ENCODE measurements around the gene CEACAM5.
"Not testable (repeated sequence)": the region's sequence is repeated elsewhere in the genome, so short reads cannot be mapped to it uniquely, and the experiment has no call there.

Gene CEACAM5

DNA sequence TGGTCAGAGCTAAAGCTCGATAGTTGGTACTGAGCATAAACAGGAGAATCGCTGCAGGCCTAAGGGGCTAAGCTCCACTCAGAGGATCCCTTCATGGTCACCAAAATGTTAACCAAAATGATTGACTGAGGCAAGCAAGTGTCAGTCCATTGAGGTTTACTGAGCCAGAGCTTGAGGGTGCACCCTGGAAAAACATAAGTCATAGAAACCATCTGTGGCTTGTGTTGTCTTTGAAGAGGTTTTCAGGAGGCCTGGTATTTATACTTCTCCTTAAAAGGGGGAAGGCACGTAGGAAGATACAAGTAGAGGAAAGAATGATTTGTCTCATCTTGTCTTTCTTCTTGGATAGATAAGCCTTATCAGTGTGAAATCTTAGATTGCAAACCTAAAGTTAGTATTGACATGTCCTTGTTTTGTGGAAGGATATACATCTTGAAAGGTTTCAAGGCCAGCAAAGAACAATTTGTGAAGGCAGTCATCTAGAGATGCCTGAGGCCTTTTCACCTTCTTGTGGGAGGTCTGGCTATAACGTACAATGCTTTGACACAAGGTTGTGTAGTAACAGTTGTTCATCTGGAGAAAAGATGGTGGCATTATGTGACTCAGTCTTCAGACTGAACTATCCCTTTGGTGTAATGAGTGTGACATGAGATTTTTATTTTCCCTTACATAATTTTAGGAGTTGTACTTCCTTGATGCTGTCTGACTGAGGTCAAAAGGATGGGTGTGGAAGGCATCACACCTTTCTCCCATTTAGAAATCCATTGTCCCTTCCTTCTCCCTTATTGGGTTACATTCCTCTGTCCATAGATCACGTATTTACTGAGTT lies 32.2 kb downstream of the CEACAM5 start:
- DNase-seq (ENCODE audit: low spot score), result no peak

DNA sequence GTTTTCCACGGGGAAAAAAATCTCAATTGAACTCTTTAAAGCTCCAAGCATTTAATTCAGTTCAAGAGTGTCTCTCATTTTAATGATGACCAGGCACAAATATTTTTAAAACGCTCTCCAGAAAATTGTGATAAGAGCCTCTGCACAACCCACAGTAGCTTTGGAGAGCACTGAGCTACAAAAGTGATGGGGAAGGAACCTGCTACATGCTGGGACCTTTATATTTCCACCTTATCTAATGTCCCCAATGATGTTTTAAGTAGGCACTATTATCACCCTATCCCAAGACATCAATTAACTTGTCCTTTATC lies 32.8 kb downstream of the CEACAM5 start:
- no peak for DNase-seq (ENCODE audit: low spot score)

DNA sequence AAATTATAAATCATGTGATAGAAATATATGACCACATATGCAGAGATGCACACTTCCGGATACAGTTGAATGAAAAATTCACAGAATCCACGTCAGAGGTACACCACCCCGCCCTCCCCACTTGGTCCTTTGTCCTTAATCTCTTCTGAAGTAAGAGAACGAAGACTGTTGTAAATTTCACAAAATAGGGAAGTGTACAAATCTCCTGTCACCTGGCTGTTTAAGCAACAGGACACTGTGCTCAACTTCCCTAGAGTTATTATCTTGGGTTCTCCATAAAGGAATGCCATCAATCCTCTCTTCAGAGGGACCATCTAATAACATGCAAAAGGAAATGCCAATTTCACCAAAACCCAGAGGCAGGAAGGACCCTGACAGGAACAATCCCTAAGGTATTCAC lies 36.4 kb downstream of the CEACAM5 start:
- DNase-seq (ENCODE audit: low spot score), result no peak

DNA sequence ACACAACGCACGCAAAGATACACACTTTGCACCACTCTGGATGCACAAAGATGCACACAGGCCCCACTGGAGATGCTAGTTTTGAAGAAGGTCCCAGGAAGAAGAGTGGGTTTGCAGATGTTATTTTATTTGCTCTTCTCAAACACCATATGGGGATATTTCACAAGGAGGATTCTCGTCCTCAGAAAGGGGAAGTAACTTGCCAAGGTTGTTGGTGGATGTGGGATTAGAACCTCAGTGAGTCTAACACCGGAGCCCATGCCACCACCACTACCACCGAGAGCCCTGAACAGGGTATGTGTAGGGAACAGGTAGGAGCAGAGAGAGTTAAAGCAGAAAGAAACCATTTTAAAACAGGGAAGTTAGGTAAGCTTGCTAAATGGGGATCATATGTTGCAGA lies 37.3 kb downstream of the CEACAM5 start:
- no peak for DNase-seq (ENCODE audit: low spot score)

DNA sequence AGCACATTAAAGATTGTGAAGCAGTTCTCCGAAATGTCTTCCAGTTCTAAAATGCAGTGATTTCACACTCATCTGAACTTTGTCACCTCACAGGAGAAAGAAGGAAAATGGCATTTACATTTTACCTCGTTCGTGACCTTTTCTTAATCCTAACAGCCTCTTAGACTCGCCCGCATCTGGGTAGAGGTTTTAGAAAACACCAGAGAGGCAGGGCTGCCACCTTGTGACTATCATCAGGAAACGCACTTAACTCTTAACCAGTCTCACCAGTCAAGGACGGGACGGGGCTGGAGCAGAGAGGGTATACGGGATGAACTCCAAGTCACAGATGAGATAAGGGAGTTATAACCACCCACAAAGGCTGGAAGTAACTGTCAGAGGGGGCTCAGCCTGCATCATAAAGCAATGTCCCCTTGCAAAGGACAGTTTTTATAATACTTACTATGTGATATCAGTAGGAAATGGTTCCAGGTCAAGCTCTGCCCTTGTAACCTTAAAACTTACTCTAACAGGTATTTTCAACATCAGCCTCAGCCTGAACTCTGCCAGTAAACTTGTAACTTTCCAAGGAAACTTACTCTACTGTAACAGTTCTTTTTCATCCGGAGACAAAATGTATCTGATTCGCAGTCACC lies 38.3 kb downstream of the CEACAM5 start:
- DNase-seq (ENCODE audit: low spot score), result peak; percentile 43

DNA sequence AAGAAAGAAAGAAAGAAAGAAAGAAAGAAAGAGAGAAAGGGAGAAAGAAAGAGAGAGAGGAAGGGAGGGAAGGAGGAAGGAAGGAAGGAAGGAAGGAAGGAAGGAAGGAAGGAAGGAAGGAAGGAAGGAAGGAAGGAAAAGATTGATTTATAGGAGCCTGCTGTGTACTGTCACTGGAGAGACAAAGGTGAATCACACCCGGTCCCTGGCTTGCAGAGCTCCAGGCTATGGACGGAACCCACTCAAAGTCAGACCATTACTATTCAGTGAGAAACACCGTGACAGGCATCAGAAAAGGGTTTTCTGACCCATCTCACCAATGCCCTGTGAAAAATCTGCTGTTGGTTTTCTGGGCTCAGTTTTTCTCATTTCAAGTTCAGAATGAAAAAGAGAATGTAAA lies 39.6 kb downstream of the CEACAM5 start:
- no peak for DNase-seq (ENCODE audit: low spot score)

DNA sequence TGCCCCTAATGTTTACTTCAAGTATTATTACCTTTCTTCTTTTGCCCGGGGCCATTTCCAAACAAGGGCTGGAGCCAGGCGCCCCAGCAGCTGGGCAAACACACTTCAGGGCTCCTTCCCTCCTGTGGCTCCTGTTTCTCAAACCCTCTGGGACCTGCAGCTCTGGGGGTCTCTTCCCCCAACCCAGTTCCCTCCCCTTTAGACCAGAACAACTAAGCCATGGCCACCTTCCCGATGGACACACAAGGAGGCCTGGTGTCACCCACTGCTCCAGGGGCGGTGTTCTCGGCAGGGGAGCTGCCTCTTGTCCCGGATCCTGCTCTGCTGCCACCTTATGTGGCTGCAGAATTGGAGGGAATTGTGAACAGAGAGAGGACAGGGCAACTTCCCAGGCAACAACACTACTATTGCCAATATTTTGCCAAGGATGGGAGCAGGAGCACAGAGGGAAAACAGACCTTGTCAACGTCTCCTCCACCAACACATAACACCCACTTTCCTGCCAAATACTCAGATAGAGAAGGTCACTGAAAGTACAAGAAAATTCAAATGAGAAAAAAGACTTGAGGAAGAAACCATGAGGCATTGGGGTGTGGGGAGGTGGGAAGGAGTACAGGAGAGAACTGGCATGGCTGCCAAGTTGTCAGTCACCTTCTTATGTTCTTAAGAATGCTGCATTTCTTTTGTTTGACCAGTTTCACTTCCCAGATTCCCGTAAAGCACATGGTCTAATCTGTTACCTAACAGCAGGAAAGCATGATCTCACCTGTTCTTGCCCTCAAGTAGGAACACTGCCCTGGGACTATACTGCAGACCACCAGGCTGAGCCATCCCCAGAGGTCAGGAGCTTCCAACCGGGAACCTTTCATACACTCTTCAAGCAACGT lies 42.1 kb downstream of the CEACAM5 start:
- not testable (repeated sequence) for DNase-seq (ENCODE audit: low spot score)

DNA sequence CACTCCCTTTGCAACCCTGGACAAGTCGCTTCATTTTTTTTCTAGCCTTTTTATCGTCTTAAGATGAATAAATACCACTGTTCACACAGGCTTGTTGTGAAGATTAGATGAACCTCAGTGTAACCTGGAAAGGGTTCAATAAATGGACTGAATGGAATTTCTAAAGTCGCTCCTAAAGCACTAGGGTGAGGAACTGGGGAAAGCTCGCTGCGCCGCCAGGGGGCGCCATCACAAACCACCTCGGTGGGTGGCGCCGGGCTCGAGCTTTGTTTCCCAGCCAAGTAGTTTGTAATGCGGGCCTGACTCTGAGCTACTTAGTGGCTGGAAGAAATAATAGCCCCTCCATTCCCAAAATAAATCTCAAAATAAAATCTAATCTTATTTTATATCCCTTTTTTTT lies 44.7 kb downstream of the CEACAM5 start:
- peak; percentile 73 for DNase-seq (ENCODE audit: low spot score)

DNA sequence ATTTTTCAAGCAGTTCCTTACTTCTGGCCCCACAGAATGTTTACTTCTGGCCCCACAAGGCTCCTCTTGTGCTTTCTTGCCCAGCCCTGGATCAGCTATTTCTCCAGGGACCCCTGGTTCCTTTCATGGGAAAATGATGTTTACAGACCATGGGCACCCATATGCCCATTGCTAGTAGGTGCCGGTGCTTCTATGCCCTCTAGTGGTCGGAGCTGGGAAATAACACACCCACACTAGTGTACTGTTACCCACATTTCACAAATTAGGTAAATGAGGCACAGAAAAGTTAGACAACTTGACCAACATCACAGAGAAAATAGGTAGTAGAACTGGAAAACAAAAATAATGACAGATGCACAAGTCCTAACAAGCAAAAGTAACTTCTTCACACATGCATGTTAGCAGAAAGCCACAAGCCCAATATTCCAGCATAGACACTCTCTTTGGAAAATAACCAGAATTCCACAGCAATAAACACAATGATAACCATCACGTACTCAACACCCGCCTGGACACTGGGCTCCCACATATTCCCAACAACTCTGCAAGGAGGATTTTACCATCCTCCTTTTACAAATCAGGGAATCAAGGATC lies 45.6 kb downstream of the CEACAM5 start:
- peak; percentile 78 for DNase-seq (ENCODE audit: low spot score)

DNA sequence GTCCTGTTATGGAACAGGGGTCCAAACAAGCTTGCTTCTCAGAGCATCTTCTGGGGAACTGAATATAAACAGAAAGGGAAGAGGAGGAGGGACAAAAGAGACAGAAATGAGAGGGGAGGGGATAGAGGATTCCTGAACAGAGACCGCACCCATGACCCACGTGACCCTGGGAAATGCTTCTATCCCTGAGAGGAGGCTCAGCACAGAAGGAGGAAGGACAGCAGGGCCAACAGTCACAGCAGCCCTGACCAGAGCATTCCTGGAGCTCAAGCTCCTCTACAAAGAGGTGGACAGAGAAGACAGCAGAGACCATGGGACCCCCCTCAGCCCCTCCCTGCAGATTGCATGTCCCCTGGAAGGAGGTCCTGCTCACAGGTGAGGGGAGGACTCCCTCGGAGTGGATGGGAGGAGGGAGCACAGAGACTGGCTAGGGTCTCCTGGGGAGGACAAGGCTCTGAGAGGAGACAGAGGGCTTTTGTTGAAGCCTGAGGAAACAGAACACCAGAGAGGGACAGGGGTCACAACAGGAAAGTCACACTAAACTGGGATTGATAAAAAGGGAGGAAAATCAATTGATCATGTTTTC lies 47.0 kb downstream of the CEACAM5 start, which contains the start of gene CEACAM6:
Gene CEACAM6, plus strand, starts transcription at position 203 of the 586 bp plus-strand sequence. Its CDS starts 109 bp downstream, at position 312.
- DNase-seq (ENCODE audit: low spot score), result no peak

DNA sequence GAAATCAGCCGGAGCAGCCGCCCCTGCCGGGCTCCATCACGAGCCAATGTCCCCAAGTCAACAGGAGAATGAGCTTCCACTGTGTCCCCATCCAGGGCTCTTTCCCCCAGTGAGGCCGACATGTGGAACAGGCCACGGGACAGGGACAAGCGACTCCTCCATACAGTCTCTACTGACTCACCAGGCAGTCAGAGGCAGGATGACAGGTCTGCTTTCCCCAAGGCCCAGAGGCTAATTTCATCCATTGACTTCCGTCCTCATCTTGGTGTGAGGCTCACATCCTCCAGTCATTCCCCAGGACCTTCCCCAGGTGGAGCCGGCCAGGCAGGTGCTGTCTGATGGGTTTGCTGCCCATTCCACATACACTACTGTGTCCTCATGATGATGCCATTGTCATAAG lies 50.4 kb downstream of the CEACAM5 start:
- no peak for DNase-seq (ENCODE audit: low spot score)

DNA sequence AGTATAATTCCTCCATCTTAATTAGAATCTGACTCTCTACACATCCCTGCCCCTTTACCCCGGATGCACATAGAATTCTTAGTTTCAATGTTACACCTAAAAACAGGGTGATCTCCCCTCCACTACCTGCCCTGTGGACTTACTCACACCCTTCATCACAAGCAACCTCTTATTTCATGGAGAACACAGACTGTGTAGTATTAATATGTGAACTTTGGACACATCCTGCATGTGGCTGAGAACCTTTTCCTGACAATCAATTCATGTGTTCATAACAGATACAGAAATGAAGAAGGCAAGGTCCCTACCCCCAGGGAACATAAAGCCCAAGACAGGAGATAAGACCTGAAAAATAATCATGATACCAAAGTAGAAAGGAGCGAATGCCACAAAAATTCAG lies 58.7 kb downstream of the CEACAM5 start:
- DNase-seq (ENCODE audit: low spot score), result no peak

DNA sequence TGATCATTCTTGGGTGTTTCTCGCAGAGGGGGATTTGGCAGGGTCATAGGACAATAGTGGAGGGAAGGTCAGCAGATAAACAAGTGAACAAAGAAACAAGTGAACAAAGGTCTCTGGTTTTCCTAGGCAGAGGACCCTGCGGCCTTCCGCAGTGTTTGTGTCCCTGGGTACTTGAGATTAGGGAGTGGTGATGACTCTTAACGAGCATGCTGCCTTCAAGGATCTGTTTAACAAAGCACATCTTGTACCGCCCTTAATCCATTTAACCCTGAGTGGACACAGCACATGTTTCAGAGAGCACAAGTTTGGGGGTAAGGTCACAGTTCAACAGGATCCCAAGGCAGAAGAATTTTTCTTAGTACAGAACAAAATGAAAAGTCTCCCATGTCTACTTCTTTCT lies 59.7 kb downstream of the CEACAM5 start:
- not testable (repeated sequence) for DNase-seq (ENCODE audit: low spot score)

DNA sequence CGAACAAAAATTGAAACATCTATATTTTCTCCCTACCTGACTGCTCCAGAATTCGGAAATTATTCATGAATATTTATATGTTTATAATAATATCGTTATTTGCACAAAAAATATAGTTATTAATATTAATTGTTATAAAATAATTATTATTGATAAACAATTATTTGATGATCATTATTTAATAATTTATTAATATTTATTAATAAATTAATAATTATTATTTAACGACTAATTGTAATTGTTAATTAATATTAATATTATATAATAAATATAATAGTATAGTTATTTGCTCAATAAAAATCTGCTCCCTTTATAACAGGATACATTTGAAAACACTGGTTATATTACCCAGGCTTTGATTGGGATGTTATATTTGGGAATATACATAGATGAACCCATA lies 61.2 kb downstream of the CEACAM5 start:
- no peak for DNase-seq (ENCODE audit: low spot score)

DNA sequence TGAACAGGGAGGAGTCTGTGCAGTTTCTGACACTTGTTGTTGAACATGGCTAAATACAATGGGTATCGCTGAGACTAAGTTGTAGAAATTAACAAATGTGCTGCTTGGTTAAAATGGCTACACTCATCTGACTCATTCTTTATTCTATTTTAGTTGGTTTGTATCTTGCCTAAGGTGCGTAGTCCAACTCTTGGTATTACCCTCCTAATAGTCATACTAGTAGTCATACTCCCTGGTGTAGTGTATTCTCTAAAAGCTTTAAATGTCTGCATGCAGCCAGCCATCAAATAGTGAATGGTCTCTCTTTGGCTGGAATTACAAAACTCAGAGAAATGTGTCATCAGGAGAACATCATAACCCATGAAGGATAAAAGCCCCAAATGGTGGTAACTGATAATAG lies 63.0 kb downstream of the CEACAM5 start:
- no peak for DNase-seq (ENCODE audit: low spot score)

DNA sequence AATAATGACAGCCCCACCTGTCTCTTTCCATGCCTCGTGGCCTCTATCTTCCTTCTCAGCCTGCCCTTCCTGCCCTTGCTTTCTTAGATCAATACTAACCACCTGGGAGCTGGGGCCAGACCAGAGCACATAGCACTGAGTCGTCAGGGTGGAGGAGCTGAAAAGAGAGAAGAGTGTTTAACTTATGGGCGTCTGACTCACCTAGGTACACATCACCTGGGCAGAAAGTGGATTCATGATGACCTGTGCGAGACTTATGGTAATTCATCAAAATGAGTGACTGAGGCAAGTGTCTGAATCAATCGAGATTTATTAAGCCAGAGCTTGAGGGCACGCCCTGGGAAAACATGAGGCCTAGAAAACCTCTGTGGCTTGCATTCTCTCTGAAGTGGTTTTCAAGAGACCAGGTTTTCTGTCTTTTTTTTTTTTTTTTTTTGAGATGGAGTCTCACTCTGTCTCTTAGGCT lies 66.1 kb downstream of the CEACAM5 start:
- DNase-seq (ENCODE audit: low spot score), result peak; percentile 71

DNA sequence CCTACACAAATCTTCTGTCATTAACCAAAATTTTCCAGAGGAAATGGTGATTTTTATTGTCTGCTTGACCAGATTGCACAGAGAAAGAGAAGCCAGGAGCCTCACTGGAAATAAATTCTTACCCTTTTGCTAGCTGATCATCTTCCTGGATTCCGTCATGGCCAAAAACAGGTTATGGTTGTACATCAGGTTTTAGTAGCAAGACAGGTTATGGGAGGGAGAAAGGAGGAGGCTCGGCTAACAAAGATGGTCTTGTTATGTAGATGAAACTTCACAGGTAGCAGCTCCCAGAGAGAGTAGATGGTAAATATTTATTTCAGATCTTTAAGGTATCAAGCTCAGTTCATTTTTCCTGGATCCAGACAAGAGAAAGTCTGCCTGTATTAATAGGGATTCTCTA lies 68.3 kb downstream of the CEACAM5 start:
- no peak for DNase-seq (ENCODE audit: low spot score)

Data from CD4-positive, alpha-beta T cell treated with Interleukin-2 at 100 ng/mL for 4 hours (primary cell).